HepG2 (cell line): Measurements from ENCODE around the gene CDK6. TPM values are rescaled to one million over a fixed set of nuclear protein-coding genes. Genes with fewer than 3 reads are reported as not detected.

Experiments used
- ATAC-seq: fragments of 200-7000 bp; cut with Tn5 transposase; 3 replicates; pipeline ENCODE4 v1.9.1; 2020; ENCODE audit warnings: mild to moderate bottlenecking, moderate library complexity
- BruUV-seq: library from RNA; stranded (reverse); fragments of 400-500 nt; replicated peaks from 2 replicates; lab custom pipeline; 2021; lab: Mats Ljungman, UMichigan
- CTCF ChIA-PET: fragments of 300-600 bp; formaldehyde crosslinking; extraction: SDS; loops from one replicate; lab custom pipeline; 2021; ENCODE audit warnings: low total read pairs, inconsistent platforms, low intra/inter-chr PET ratio; lab: Yijun Ruan, JAX
- POLR2A ChIA-PET: fragments of 350-600 bp; sonication (Branson Sonifier 250); formaldehyde crosslinking; loops from one replicate; lab custom pipeline; 2020; ENCODE audit warnings: antibody characterized with exemption, inconsistent platforms; lab: Yijun Ruan, JAX
- DNase-seq: peaks from one replicate; pipeline ENCODE4 v3.0.0-alpha.2; 2015; ENCODE audit warnings: low spot score
- FAIRE-seq: peaks from 3 replicates; lab custom pipeline; 2011; peaks lifted over from hg19 to GRCh38; lab: Jason Lieb, UNC
- H2AFZ ChIP-seq: one replicate; pipeline ENCODE4 v1.6.1; 2011; ENCODE audit warnings: low read length, inconsistent platforms
- H3K27ac ChIP-seq: fragments of 300-600 bp; 3 replicates; pipeline ENCODE4 v1.8.0; 2011; ENCODE audit warnings: mixed run types, mild to moderate bottlenecking, mixed read lengths, low read length, inconsistent platforms; ENCODE audit not compliant: insufficient read depth; ENCODE audit errors: extremely low read length
- H3K27me3 ChIP-seq, 2 experiments: fragments of 200-600 bp in 1 of 2; 2 replicates in 1 of 2; 3 replicates in 1 of 2; pipeline versions ENCODE4 v1.6.0 to v1.8.0; 2011; ENCODE audit warnings: low read length in 2 of 2, mild to moderate bottlenecking in 2 of 2, moderate library complexity in 2 of 2, inconsistent platforms in 1 of 2; ENCODE audit not compliant: insufficient read depth in 2 of 2, control insufficient read depth in 1 of 2
- H3K36me3 ChIP-seq, 2 experiments: fragments of 200-600 bp in 1 of 2; replicated peaks in 1 of 2; 2 replicates in 1 of 2; 3 replicates in 1 of 2; pipeline versions ENCODE4 v1.5.1 to v1.8.0; 2011; ENCODE audit warnings: low read length in 2 of 2, inconsistent platforms in 1 of 2; ENCODE audit not compliant: insufficient read depth in 2 of 2, control insufficient read depth in 1 of 2
- H3K4me1 ChIP-seq: 2 replicates; pipeline ENCODE4 v1.5.1; 2012; ENCODE audit warnings: low read length, inconsistent platforms; ENCODE audit not compliant: insufficient read depth
- H3K4me2 ChIP-seq: 2 replicates; pipeline ENCODE4 v1.6.0; 2011; ENCODE audit warnings: low read depth, low read length, inconsistent platforms
- H3K4me3 ChIP-seq, 3 experiments: fragments of 200-600 bp in 1 of 3; sonication (generic), shearing (Covaris generic) in 1 of 3; replicated peaks in 1 of 3; 2 replicates each; pipeline ENCODE4 v1.5.1; 2011 to 2016; ENCODE audit warnings: low read length in 3 of 3, inconsistent platforms in 2 of 3, low read depth in 2 of 3, mild to moderate bottlenecking in 2 of 3, control low read depth in 1 of 3, mixed read lengths in 1 of 3; ENCODE audit not compliant: insufficient read depth in 1 of 3
- H3K79me2 ChIP-seq: one replicate; pipeline ENCODE4 v1.6.1; 2011; ENCODE audit warnings: low read length, inconsistent platforms; ENCODE audit not compliant: insufficient read depth
- H3K9ac ChIP-seq: 2 replicates; pipeline ENCODE4 v1.6.0; 2011; ENCODE audit warnings: mild to moderate bottlenecking, low read depth, low read length, inconsistent platforms; ENCODE audit not compliant: insufficient read depth
- H3K9me3 ChIP-seq: 2 replicates; pipeline ENCODE4 v1.5.1; 2012; ENCODE audit warnings: mild to moderate bottlenecking, low read length
- H4K20me1 ChIP-seq: 2 replicates; pipeline ENCODE4 v1.6.0; 2011; ENCODE audit warnings: inconsistent platforms, mild to moderate bottlenecking, low read length, moderate library complexity; ENCODE audit not compliant: insufficient read depth
- FLYWCH1 ChIP-seq: sonication (generic); formaldehyde crosslinking; IDR thresholded peaks from 2 replicates; pipeline ENCODE4 v1.8.1; 2023; ENCODE audit warnings: mild to moderate bottlenecking, missing genetic modification reagents
- GATAD2A ChIP-seq: IDR thresholded peaks from 2 replicates; pipeline ENCODE4 v1.6.1; 2016
- GTF2F1 ChIP-seq: fragments of 150-350 bp; IDR thresholded peaks from 2 replicates; pipeline ENCODE4 v1.6.1; 2014; ENCODE audit warnings: low read length
- NAIF1 ChIP-seq: sonication (generic); formaldehyde crosslinking; IDR thresholded peaks from 2 replicates; pipeline ENCODE4 v1.5.0; 2020; ENCODE audit warnings: mild to moderate bottlenecking, missing genetic modification reagents, borderline replicate concordance
- POLR2AphosphoS5 ChIP-seq: IDR thresholded peaks from 2 replicates; pipeline ENCODE4 v1.6.1; 2012; ENCODE audit warnings: low read depth, low read length
- SOX13 ChIP-seq, 3 experiments: fragments of 450-650 bp in 1 of 3; sonication (generic) in 1 of 3; formaldehyde crosslinking in 1 of 3; IDR thresholded peaks in 2 of 3; conservative IDR thresholded peaks in 1 of 3; 2 replicates each; pipeline versions ENCODE4 v1.5.0 to v1.6.1; 2016 to 2020; ENCODE audit warnings: antibody characterized with exemption in 1 of 3, mild to moderate bottlenecking in 1 of 3, missing compliant biosample characterization in 1 of 3, missing genetic modification reagents in 1 of 3, moderate library complexity in 1 of 3
- ZFY ChIP-seq: sonication (generic); formaldehyde crosslinking; IDR thresholded peaks from 2 replicates; pipeline ENCODE4 v1.4.0; 2020; ENCODE audit warnings: missing genetic modification reagents
- ZSCAN9 ChIP-seq: IDR thresholded peaks from 2 replicates; pipeline ENCODE4 v1.6.1; 2016; ENCODE audit warnings: borderline replicate concordance
- WGBS: methylation state at CpG from one replicate; pipeline ENCODE4 v1.1.6; 2017; ENCODE audit warnings: low lambda C conversion rate; 5-methylcytosine and 5-hydroxymethylcytosine counted together
- in situ Hi-C: cut with HindIII; loops from 2 replicates; pipeline ENCODE4 v1.10.0; 2017; ENCODE audit warnings: low pct_unique_long_range_greater_than_20kb; ENCODE audit not compliant: extremely low pct_ligation_motif_present
- intact Hi-C: fragments of 100-400 bp; cut with micrococcal nuclease; formaldehyde crosslinking; loops from one replicate; pipeline ENCODE4 v1.10.0; 2022; ENCODE audit not compliant: unreplicated experiment
- polyA plus RNA-seq, 8 experiments: library from polyadenylated mRNA; depleted of rRNA in 3 of 8; stranded (reverse) in 7 of 8; unstranded in 1 of 8; fragments of >200 nt; fragmentation: Illumina TruSeq in 4 of 8; extraction: Trizol in 4 of 8; gene quantifications; 2 replicates each; pipeline versions ENCODE4 v1.2.1 to v1.2.3, GENCODE V29; 2011 to 2016; ENCODE audit warnings: low read depth in 4 of 8, missing spikeins in 1 of 8, mixed read lengths in 1 of 8; ENCODE audit not compliant: insufficient read depth in 1 of 8
- total RNA-seq, 5 experiments: library from RNA; depleted of rRNA; stranded (reverse); fragments of >200 nt; fragmentation: Illumina TruSeq; extraction: Trizol; gene quantifications; 2 replicates each; pipeline ENCODE4 v1.2.3, GENCODE V29; 2016; ENCODE audit warnings: low read depth in 1 of 5
- TF ChIP-seq, protein P1 (sequence below): sonication (generic); formaldehyde crosslinking; IDR thresholded peaks from 2 replicates; pipeline ENCODE4 v1.4.0; 2020; ENCODE audit warnings: missing genetic modification reagents

Gene CDK6
- total and polyA plus RNA-seq, 2 of the 13 experiments (the other 11 are each of a cell fraction or from before 2014, with no cell fraction given): 34.6 to 90.8 TPM

DNA sequence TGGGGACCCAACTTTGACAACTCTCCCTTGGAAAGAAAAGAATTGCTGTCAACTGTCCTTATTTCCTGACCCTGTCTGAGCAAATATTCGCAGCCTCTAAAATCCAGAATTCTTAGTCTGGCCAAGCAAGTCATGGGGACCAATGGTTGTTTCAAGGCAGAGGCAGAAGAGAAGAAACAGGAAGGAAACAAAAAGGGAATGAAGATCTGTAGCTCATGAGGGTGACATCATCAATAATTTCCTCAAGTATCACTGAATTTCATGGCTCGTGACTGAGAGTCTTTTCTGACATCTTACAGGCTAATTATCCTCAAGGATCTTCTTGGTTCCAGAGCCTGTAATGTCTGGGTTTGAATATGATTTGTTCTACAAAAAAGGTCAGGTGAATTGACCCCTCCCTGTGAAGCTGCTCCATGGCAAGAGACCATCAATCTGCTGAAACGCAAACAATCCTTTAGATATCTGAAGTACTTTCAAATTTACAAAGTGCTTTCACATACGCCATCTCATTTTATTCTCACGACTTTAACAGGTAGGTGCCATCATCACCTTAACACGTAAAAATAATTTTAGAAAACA, 5.8 kb downstream of the CDK6 start (continued):
- TF ChIP-seq, protein P1, sequence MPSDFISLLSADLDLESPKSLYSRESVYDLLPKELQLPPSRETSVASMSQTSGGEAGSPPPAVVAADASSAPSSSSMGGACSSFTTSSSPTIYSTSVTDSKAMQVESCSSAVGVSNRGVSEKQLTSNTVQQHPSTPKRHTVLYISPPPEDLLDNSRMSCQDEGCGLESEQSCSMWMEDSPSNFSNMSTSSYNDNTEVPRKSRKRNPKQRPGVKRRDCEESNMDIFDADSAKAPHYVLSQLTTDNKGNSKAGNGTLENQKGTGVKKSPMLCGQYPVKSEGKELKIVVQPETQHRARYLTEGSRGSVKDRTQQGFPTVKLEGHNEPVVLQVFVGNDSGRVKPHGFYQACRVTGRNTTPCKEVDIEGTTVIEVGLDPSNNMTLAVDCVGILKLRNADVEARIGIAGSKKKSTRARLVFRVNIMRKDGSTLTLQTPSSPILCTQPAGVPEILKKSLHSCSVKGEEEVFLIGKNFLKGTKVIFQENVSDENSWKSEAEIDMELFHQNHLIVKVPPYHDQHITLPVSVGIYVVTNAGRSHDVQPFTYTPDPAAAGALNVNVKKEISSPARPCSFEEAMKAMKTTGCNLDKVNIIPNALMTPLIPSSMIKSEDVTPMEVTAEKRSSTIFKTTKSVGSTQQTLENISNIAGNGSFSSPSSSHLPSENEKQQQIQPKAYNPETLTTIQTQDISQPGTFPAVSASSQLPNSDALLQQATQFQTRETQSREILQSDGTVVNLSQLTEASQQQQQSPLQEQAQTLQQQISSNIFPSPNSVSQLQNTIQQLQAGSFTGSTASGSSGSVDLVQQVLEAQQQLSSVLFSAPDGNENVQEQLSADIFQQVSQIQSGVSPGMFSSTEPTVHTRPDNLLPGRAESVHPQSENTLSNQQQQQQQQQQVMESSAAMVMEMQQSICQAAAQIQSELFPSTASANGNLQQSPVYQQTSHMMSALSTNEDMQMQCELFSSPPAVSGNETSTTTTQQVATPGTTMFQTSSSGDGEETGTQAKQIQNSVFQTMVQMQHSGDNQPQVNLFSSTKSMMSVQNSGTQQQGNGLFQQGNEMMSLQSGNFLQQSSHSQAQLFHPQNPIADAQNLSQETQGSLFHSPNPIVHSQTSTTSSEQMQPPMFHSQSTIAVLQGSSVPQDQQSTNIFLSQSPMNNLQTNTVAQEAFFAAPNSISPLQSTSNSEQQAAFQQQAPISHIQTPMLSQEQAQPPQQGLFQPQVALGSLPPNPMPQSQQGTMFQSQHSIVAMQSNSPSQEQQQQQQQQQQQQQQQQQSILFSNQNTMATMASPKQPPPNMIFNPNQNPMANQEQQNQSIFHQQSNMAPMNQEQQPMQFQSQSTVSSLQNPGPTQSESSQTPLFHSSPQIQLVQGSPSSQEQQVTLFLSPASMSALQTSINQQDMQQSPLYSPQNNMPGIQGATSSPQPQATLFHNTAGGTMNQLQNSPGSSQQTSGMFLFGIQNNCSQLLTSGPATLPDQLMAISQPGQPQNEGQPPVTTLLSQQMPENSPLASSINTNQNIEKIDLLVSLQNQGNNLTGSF (CRISPR knock-in tag): no peak
- TF ChIP-seq GATAD2A (CRISPR knock-in tag) (0 out of 2 replicates have a peak, but pooled peaks have one; percentile 14), NAIF1 (CRISPR knock-in tag) (no peak), FLYWCH1 (CRISPR knock-in tag) (no peak), ZSCAN9 (CRISPR knock-in tag) (no peak), ZFY (no peak), GTF2F1 (no peak)

DNA sequence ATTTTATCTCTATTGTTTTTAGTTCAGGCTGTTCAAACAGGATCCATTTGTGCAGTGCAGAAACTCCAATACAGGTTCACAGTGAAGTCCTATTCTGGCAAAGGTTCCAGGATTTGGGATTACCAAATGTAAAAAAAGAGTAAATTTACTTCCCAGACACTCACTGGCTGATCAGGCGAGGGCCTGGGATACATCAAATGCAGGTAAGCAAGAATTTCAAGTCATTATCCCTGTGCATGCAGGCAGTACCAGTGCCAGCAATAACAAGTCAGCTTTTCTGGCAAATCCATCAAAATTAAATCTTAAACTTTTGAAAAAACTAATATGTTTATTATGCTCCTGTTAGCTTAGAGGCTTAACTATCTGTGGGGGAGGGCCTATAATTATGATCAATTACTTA, 6.3 kb downstream of the CDK6 start:
- no peaks in the 10 kb centered on the region for H3K9me3 ChIP-seq
- no peak overlapping the region for H2AFZ ChIP-seq
- peaks cover 7 to 20% of the 10 kb centered on the region in 2 experiments for H3K36me3 ChIP-seq
- in situ Hi-C loops (loop anchor here (5.0 to 10.0 kb wide), 3 partner anchors 148 to 225 kb away; no protein-coding TSS in a partner anchor), intact Hi-C loops (loop anchor here (1.0 to 5.0 kb wide), 3 partner anchors 10 to 78 kb away; no protein-coding TSS in a partner anchor)
- H3K9ac ChIP-seq: peak overlapping the region; percentile 95; the same call in 1 of the 2 replicates
- peak overlapping the region; percentile 98 for H3K4me2 ChIP-seq
- DNase-seq: no peak
- no peaks in the 10 kb centered on the region; a peak in 1 of 5 replicates for H3K27me3 ChIP-seq
- no peak for ATAC-seq
- H3K27ac ChIP-seq: peak overlapping the region; percentile 94
- no peak for TF ChIP-seq SOX13 (IDR thresholded peaks at IDR 0.05)
- TF ChIP-seq SOX13 (CRISPR knock-in tag; conservative IDR thresholded peaks at IDR 0.05 in 1 of 2, IDR thresholded peaks at IDR 0.05 in 1 of 2): 0 out of 4 replicates have a peak, but pooled peaks of 1 of the 2 experiments have one; percentile 44
- TF ChIP-seq POLR2AphosphoS5: no peak
- WGBS: 95% methylated on average over 1 of the region's 1 CpG
- no TSS peak for BruUV-seq
- peaks cover 73% of the 10 kb centered on the region for H3K4me1 ChIP-seq
- ChIA-PET POLR2A (interaction anchor here (4.0 kb wide), 1 partner anchor 135 kb away, joined by 66 read pairs; no protein-coding TSS in a partner anchor), CTCF (no interaction called here)
- peaks cover 60% of the 10 kb centered on the region for H4K20me1 ChIP-seq
- peak overlapping the region; percentile 29 to 99 (median 31); a peak in 2 of 6 replicates for H3K4me3 ChIP-seq
- H3K79me2 ChIP-seq: peaks cover 99% of the 10 kb centered on the region
- FAIRE-seq: no peak
